ENCODE results near the gene IRX4. TPM values are rescaled to one million over a fixed set of nuclear protein-coding genes. Genes with fewer than 3 reads are reported as not detected.

The IRX4 gene
- total RNA-seq, 1 donor from 2014 or later: not detected

- H3K27ac ChIP-seq: no peak overlapping the region
- no peaks in the 10 kb centered on the region for H3K4me1 ChIP-seq
- no peak for TF ChIP-seq CTCF (IDR thresholded peaks at IDR 0.05)
- H3K36me3 ChIP-seq: no peaks in the 10 kb centered on the region
- no peaks in the 10 kb centered on the region for H3K9me3 ChIP-seq
- peaks cover 56% of the 10 kb centered on the region for H3K27me3 ChIP-seq (ENCODE audit: low read depth)
- intact Hi-C loops (cut with DNase I): no loop called here
- ATAC-seq (no peak), DNase-seq (no peak)
- H3K4me3 ChIP-seq: no peak overlapping the region
Observed at GRCh38 chr5:1893754-1894153, 11.0 kb upstream of the IRX4 start.

- Histone ChIP-seq H3K4me3 (no peak overlapping the region), H3K27me3 (ENCODE audit: low read depth) (peaks cover 61% of the 10 kb centered on the region), H3K36me3 (no peaks in the 10 kb centered on the region), H3K4me1 (no peaks in the 10 kb centered on the region), H3K9me3 (no peaks in the 10 kb centered on the region), H3K27ac (no peak overlapping the region)
- TF ChIP-seq CTCF (IDR thresholded peaks at IDR 0.05): no peak
- intact Hi-C loops (cut with DNase I): no loop called here
- DNase-seq (peak; percentile 20), ATAC-seq (no peak)
Observed at GRCh38 chr5:1892685-1893445, 10.1 kb upstream of the IRX4 start.

- Histone ChIP-seq H3K4me3 (no peak overlapping the region), H3K27me3 (ENCODE audit: low read depth) (peaks cover 67% of the 10 kb centered on the region), H3K4me1 (no peaks in the 10 kb centered on the region), H3K36me3 (no peaks in the 10 kb centered on the region), H3K27ac (no peak overlapping the region), H3K9me3 (no peaks in the 10 kb centered on the region)
- intact Hi-C loops (cut with DNase I): no loop called here
- no peak for ATAC-seq
- TF ChIP-seq CTCF (IDR thresholded peaks at IDR 0.05): no peak
- DNase-seq: peak; percentile 39
Observed at GRCh38 chr5:1892211-1892610, 9.5 kb upstream of the IRX4 start.

- Histone ChIP-seq H3K4me1 (no peaks in the 10 kb centered on the region), H3K27ac (no peak overlapping the region), H3K27me3 (ENCODE audit: low read depth) (peaks cover 69% of the 10 kb centered on the region), H3K4me3 (no peak overlapping the region), H3K36me3 (no peaks in the 10 kb centered on the region), H3K9me3 (no peaks in the 10 kb centered on the region)
- intact Hi-C loops (cut with DNase I): no loop called here
- DNase-seq (peak; percentile 20), ATAC-seq (no peak)
- no peak for TF ChIP-seq CTCF (IDR thresholded peaks at IDR 0.05)
Observed at GRCh38 chr5:1891391-1891790, 8.7 kb upstream of the IRX4 start.

- Histone ChIP-seq H3K27me3 (ENCODE audit: low read depth) (peaks cover 73% of the 10 kb centered on the region), H3K9me3 (no peaks in the 10 kb centered on the region), H3K27ac (no peak overlapping the region), H3K4me3 (no peak overlapping the region), H3K36me3 (no peaks in the 10 kb centered on the region), H3K4me1 (no peaks in the 10 kb centered on the region)
- intact Hi-C loops (cut with DNase I): no loop called here
- TF ChIP-seq CTCF (IDR thresholded peaks at IDR 0.05): no peak
- DNase-seq: peak; percentile 24
- ATAC-seq: no peak
Observed at GRCh38 chr5:1890296-1890695, 7.6 kb upstream of the IRX4 start.
